ENCODE results near the gene VPS29. TPM values are rescaled to one million over a fixed set of nuclear protein-coding genes. Genes with fewer than 3 reads are reported as not detected.

VPS29 gene
- polyA plus RNA-seq, 1 donor (not counting 4 experiments of a cell fraction or from before 2014, with no cell fraction given): 219 TPM

- H3K27ac ChIP-seq (ENCODE audit: control insufficient read depth, insufficient read depth, low read length): no peak overlapping the region
- no peak overlapping the region for H2AFZ ChIP-seq (ENCODE audit: control insufficient read depth, low read length)
- H3K79me2 ChIP-seq (ENCODE audit: control insufficient read depth, insufficient read depth, low read length): peaks cover 14% of the 10 kb centered on the region
- no peak overlapping the region for H3K4me3 ChIP-seq (ENCODE audit: control insufficient read depth in 2 of 3, extremely low read depth in 1 of 3, insufficient read depth in 2 of 3, low read depth in 1 of 3, low read length in 3 of 3)
- no peak for DNase-seq (ENCODE audit: low read depth, low spot score)
- no peak overlapping the region for H3K9ac ChIP-seq (ENCODE audit: control insufficient read depth, extremely low read depth, insufficient read depth, low read length)
- H3K4me2 ChIP-seq (ENCODE audit: control insufficient read depth, extremely low read depth, insufficient read depth, low read depth, low read length): no peak overlapping the region
- H4K20me1 ChIP-seq (ENCODE audit: control insufficient read depth, extremely low read depth, insufficient read depth, low read length): no peaks in the 10 kb centered on the region
- peaks cover 3% of the 10 kb centered on the region for H3K4me1 ChIP-seq (ENCODE audit: control insufficient read depth, extremely low read depth, insufficient read depth, low read length)
- no peak for TF ChIP-seq CTCF (optimal IDR thresholded peaks at IDR 0.05 in 1 of 3, IDR thresholded peaks at IDR 0.05 in 1 of 3, conservative IDR thresholded peaks at IDR 0.05 in 1 of 3; ENCODE audit: extremely low read depth in 1 of 3, insufficient read depth in 2 of 3, low read length in 3 of 3)
- no peak for TF ChIP-seq EZH2 (IDR thresholded peaks at IDR 0.05; ENCODE audit: low read length)
- no peak for FAIRE-seq
- H3K36me3 ChIP-seq (ENCODE audit: control insufficient read depth in 2 of 2, extremely low read depth in 1 of 2, insufficient read depth in 2 of 2, low read length in 2 of 2): peaks cover 8 to 9% of the 10 kb centered on the region in 2 experiments
- no peaks in the 10 kb centered on the region for H3K27me3 ChIP-seq (ENCODE audit: control insufficient read depth, extremely low read depth, insufficient read depth, low read length)
- dilution Hi-C loops (cut with MboI; ENCODE audit: extremely low pct_ligation_motif_present, low sequenced_read_pairs): no loop called here
- no peaks in the 10 kb centered on the region for H3K9me3 ChIP-seq (ENCODE audit: control insufficient read depth, low read depth, low read length)
- no peaks in the 10 kb centered on the region for H3K9me1 ChIP-seq (ENCODE audit: control insufficient read depth, extremely low read depth, insufficient read depth, low read length)
These were observed 48.2 kb downstream of the VPS29 start for GRCh38 chr12:110453569-110454296.

DNA sequence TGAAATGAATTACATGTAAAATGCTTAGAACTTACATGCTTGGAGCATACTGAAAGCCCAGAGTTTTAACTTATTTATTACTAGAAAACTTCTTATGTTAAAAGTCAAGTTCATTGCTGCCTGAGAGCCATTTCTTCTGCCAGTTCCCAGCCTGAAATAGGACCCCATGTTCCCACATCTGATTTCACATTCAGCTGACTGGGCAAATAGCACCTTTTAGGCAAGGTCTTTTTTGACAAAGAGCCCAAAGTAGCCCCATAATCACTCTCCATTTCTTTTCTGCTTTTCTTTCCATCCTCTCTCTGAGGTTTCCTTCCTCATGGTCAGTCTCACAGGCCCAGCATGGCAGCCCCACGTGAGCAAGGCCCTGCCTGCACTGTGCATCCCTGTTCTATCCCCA, 50.6 kb downstream of the VPS29 start:
- Histone ChIP-seq H3K9ac (ENCODE audit: control insufficient read depth, extremely low read depth, insufficient read depth, low read length) (no peak overlapping the region), H3K27ac (ENCODE audit: control insufficient read depth, insufficient read depth, low read length) (no peak overlapping the region), H3K9me1 (ENCODE audit: control insufficient read depth, extremely low read depth, insufficient read depth, low read length) (no peaks in the 10 kb centered on the region), H3K9me3 (ENCODE audit: control insufficient read depth, low read depth, low read length) (no peaks in the 10 kb centered on the region), H3K27me3 (ENCODE audit: control insufficient read depth, extremely low read depth, insufficient read depth, low read length) (no peaks in the 10 kb centered on the region), H3K4me2 (ENCODE audit: control insufficient read depth, extremely low read depth, insufficient read depth, low read depth, low read length) (no peak overlapping the region), H4K20me1 (ENCODE audit: control insufficient read depth, extremely low read depth, insufficient read depth, low read length) (no peaks in the 10 kb centered on the region), H3K4me1 (ENCODE audit: control insufficient read depth, extremely low read depth, insufficient read depth, low read length) (peaks cover 3% of the 10 kb centered on the region), H2AFZ (ENCODE audit: control insufficient read depth, low read length) (no peak overlapping the region), H3K4me3 (ENCODE audit: control insufficient read depth in 2 of 3, extremely low read depth in 1 of 3, insufficient read depth in 2 of 3, low read depth in 1 of 3, low read length in 3 of 3) (no peak overlapping the region), H3K79me2 (ENCODE audit: control insufficient read depth, insufficient read depth, low read length) (peaks cover 38% of the 10 kb centered on the region), H3K36me3 (ENCODE audit: control insufficient read depth in 2 of 2, extremely low read depth in 1 of 2, insufficient read depth in 2 of 2, low read length in 2 of 2) (peaks cover 9 to 13% of the 10 kb centered on the region in 2 experiments)
- TF ChIP-seq CTCF (optimal IDR thresholded peaks at IDR 0.05 in 1 of 3, IDR thresholded peaks at IDR 0.05 in 1 of 3, conservative IDR thresholded peaks at IDR 0.05 in 1 of 3; ENCODE audit: extremely low read depth in 1 of 3, insufficient read depth in 2 of 3, low read length in 3 of 3) (no peak), EZH2 (IDR thresholded peaks at IDR 0.05; ENCODE audit: low read length) (no peak)
- DNase-seq (ENCODE audit: low read depth, low spot score) (no peak), FAIRE-seq (no peak)
- dilution Hi-C loops (cut with MboI; ENCODE audit: extremely low pct_ligation_motif_present, low sequenced_read_pairs): no loop called here

Data from keratinocyte (primary cell).